WTC11 (cell line): ENCODE data around the gene UBAP2L. TPM values are rescaled to one million over a fixed set of nuclear protein-coding genes. Genes with fewer than 3 reads are reported as not detected.

Source experiments
- FOXP4 ChIP-seq: sonication (generic); formaldehyde crosslinking; IDR thresholded peaks from 2 replicates; pipeline ENCODE4 v1.8.0; 2022; ENCODE audit warnings: mild to moderate bottlenecking, missing genetic modification reagents
- GABPB1 ChIP-seq: sonication (generic); formaldehyde crosslinking; IDR thresholded peaks from 2 replicates; pipeline ENCODE4 v1.8.1; 2023; ENCODE audit warnings: mild to moderate bottlenecking, missing genetic modification reagents
- JUN ChIP-seq: sonication (generic); formaldehyde crosslinking; IDR thresholded peaks from 2 replicates; pipeline ENCODE4 v1.8.0; 2023; ENCODE audit warnings: mild to moderate bottlenecking, missing genetic modification reagents
- ZNF281 ChIP-seq: sonication (generic); formaldehyde crosslinking; IDR thresholded peaks from 2 replicates; pipeline ENCODE4 v1.8.0; 2023; ENCODE audit warnings: mild to moderate bottlenecking, missing genetic modification reagents
- ZNF512 ChIP-seq: sonication (generic); formaldehyde crosslinking; IDR thresholded peaks from 2 replicates; pipeline ENCODE4 v1.8.1; 2022; ENCODE audit warnings: missing genetic modification reagents, borderline replicate concordance
- microRNA-seq: library from miRNA; unstranded; fragments of <30 nt; microRNA quantifications from one replicate; pipeline ENCODE4 v1.2.0, GENCODE V29; 2022; ENCODE audit warnings: borderline number of aligned reads
- total RNA-seq: library from RNA; stranded (reverse); gene quantifications from 3 replicates; pipeline ENCODE4 v1.2.3, GENCODE V29; 2021

UBAP2L gene
- total RNA-seq, 1 experiment from 2014 or later = 205 TPM

GRCh38 chr1:154318386-154318785 lies 97.6 kb downstream of the UBAP2L start (continued):
- TF ChIP-seq FOXP4 (no peak), ZNF512 (CRISPR knock-in tag) (no peak), ZNF281 (CRISPR knock-in tag) (no peak), JUN (CRISPR knock-in tag) (no peak), GABPB1 (CRISPR knock-in tag) (no peak)

Small RNA genes within 50 kb of the gene (microRNA-seq; reads per million reads assigned to microRNA genes)
- not detected for gene MIR190B

Other genes with a start within 250 kb of the UBAP2L start
- 88.8 to 90.6 TPM (median 90.3 TPM) in 3 replicates for gene JTB, start 243.3 kb upstream of the UBAP2L start, total RNA-seq
- 117 to 126 TPM (median 119 TPM) in 3 replicates for gene RAB13, start 234.6 kb upstream of the UBAP2L start, total RNA-seq
- 2,141 to 2,438 TPM (median 2,292 TPM) in 3 replicates for gene RPS27, start 230.2 kb upstream of the UBAP2L start, total RNA-seq
- 0.02 to 0.09 TPM in 2 of 3 replicates, not detected in the other for gene NUP210L, start 65.9 kb upstream of the UBAP2L start, total RNA-seq
- gene TPM3, start 28.9 kb upstream of the UBAP2L start, total RNA-seq = 496 to 614 TPM (median 504 TPM) in 3 replicates
- gene CFAP141, start 14.6 kb upstream of the UBAP2L start, total RNA-seq = not detected in 3 replicates
- gene HAX1, start 51.7 kb downstream of the UBAP2L start, total RNA-seq = 63.4 to 69.2 TPM (median 65.8 TPM) in 3 replicates
- gene AQP10, start 100.1 kb downstream of the UBAP2L start, total RNA-seq = not detected in 3 replicates
- 38.8 to 50.0 TPM (median 40.8 TPM) in 3 replicates for gene ATP8B2, start 104.6 kb downstream of the UBAP2L start, total RNA-seq
- 3.2 to 7.0 TPM (median 3.4 TPM) in 3 replicates for gene IL6R, start 184.4 kb downstream of the UBAP2L start, total RNA-seq